Smooth muscle cell (in vitro differentiated cells): ENCODE results near the gene FXR1. TPM values are rescaled to one million over a fixed set of nuclear protein-coding genes. Genes with fewer than 3 reads are reported as not detected.
"Not testable (repeated sequence)": the region's sequence is repeated elsewhere in the genome, so short reads cannot be mapped to it uniquely, and the experiment has no call there.

Source experiments
- DNase-seq: peaks from one replicate; lab custom pipeline; 2025; ENCODE audit not compliant: unreplicated experiment; lab: John Stamatoyannopoulos, UW
- H2AFZ ChIP-seq: fragments of 200-600 bp; sonication (generic); 2 replicates; pipeline ENCODE4 v1.6.0; 2016; ENCODE audit warnings: antibody characterized with exemption, low read depth, mild to moderate bottlenecking
- H3F3A ChIP-seq: fragments of 200-600 bp; sonication (generic); 2 replicates; pipeline ENCODE4 v1.6.0; 2017; ENCODE audit warnings: antibody characterized with exemption, low read depth
- H3K27ac ChIP-seq: fragments of 200-600 bp; sonication (generic); 2 replicates; pipeline ENCODE4 v1.5.1; 2016; ENCODE audit warnings: low read depth, mild to moderate bottlenecking
- H3K27me3 ChIP-seq: fragments of 200-600 bp; sonication (generic); 2 replicates; pipeline ENCODE4 v1.6.1; 2016; ENCODE audit warnings: low read depth, mild to moderate bottlenecking
- H3K36me3 ChIP-seq: fragments of 200-600 bp; sonication (generic); 2 replicates; pipeline ENCODE4 v1.5.1; 2016; ENCODE audit warnings: low read depth
- H3K4me1 ChIP-seq: fragments of 200-600 bp; sonication (generic); 2 replicates; pipeline ENCODE4 v1.5.1; 2016; ENCODE audit warnings: low read depth
- H3K4me2 ChIP-seq: fragments of 200-600 bp; sonication (generic); 2 replicates; pipeline ENCODE4 v1.6.0; 2016; ENCODE audit warnings: mild to moderate bottlenecking
- H3K4me3 ChIP-seq: fragments of 200-600 bp; sonication (generic); 2 replicates; pipeline ENCODE4 v1.5.1; 2016; ENCODE audit warnings: mild to moderate bottlenecking
- H3K79me2 ChIP-seq: fragments of 200-600 bp; sonication (generic); 2 replicates; pipeline ENCODE4 v1.6.0; 2016; ENCODE audit warnings: low read depth, mild to moderate bottlenecking
- H3K9ac ChIP-seq: fragments of 200-600 bp; sonication (generic); 2 replicates; pipeline ENCODE4 v1.6.0; 2016; ENCODE audit warnings: low read depth
- H3K9me3 ChIP-seq: fragments of 200-600 bp; sonication (generic); replicated peaks from 2 replicates; pipeline ENCODE4 v1.5.1; 2016; ENCODE audit warnings: low read depth
- H4K20me1 ChIP-seq: fragments of 200-600 bp; sonication (generic); 2 replicates; pipeline ENCODE4 v1.6.0; 2016; ENCODE audit warnings: low read depth
- WGBS: methylation state at CpG from one replicate; pipeline ENCODE4 v1.1.7; 2016; ENCODE audit warnings: low lambda C conversion rate; 5-methylcytosine and 5-hydroxymethylcytosine counted together
- polyA plus RNA-seq: library from polyadenylated mRNA; unstranded; fragments of >200 nt; fragmentation: Nextera tagmentation; extraction: Ambion mirVana; gene quantifications from 2 replicates; pipeline ENCODE4 v1.2.1, GENCODE V29; 2016
- total RNA-seq: library from RNA; depleted of rRNA; stranded (reverse); fragments of >200 nt; gene quantifications from 2 replicates; pipeline ENCODE4 v1.2.3, GENCODE V29; 2014
- TF ChIP-seq, protein P1 (sequence below): fragments of 200-600 bp; sonication (generic); IDR thresholded peaks from 2 replicates; pipeline ENCODE4 v1.5.1; 2017; ENCODE audit warnings: borderline replicate concordance, mild to moderate bottlenecking, antibody characterized with exemption; ENCODE audit not compliant: insufficient read depth, poor library complexity, severe bottlenecking

FXR1 gene
- total and polyA plus RNA-seq, 2 experiments from 2014 or later: 51.0 to 130 TPM

- Histone ChIP-seq H2AFZ (peak within 1 kb of the TSS; percentile 73), H3K4me3 (peak within 1 kb of the TSS; percentile 79), H3K9me3 (no peaks in the 10 kb centered on the region), H3K36me3 (no peaks in the 10 kb centered on the region), H3F3A (no peaks in the 10 kb centered on the region), H4K20me1 (no peaks in the 10 kb centered on the region), H3K27ac (peak within 1 kb of the TSS; percentile 29), H3K9ac (peak within 1 kb of the TSS; percentile 72), H3K4me1 (peaks cover 5% of the 10 kb centered on the region), H3K27me3 (no peaks in the 10 kb centered on the region), H3K4me2 (peak within 1 kb of the TSS; percentile 92), H3K79me2 (peaks cover 5% of the 10 kb centered on the region)
- DNase-seq: peak; percentile 45
- WGBS: 2% methylated on average over 43 of the region's 43 CpGs
- TF ChIP-seq, protein P1, sequence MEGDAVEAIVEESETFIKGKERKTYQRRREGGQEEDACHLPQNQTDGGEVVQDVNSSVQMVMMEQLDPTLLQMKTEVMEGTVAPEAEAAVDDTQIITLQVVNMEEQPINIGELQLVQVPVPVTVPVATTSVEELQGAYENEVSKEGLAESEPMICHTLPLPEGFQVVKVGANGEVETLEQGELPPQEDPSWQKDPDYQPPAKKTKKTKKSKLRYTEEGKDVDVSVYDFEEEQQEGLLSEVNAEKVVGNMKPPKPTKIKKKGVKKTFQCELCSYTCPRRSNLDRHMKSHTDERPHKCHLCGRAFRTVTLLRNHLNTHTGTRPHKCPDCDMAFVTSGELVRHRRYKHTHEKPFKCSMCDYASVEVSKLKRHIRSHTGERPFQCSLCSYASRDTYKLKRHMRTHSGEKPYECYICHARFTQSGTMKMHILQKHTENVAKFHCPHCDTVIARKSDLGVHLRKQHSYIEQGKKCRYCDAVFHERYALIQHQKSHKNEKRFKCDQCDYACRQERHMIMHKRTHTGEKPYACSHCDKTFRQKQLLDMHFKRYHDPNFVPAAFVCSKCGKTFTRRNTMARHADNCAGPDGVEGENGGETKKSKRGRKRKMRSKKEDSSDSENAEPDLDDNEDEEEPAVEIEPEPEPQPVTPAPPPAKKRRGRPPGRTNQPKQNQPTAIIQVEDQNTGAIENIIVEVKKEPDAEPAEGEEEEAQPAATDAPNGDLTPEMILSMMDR: no peak
Observed at GRCh38 chr3:180989291-180990163, 77.1 kb downstream of the FXR1 start, which contains the start of gene DNAJC19. Gene DNAJC19 (minus strand): TSS chr3:180989736. CDS start chr3:180989602, 134 bp downstream.

- no peaks in the 10 kb centered on the region for H3K27me3 ChIP-seq
- 64% methylated on average over 2 of the region's 2 CpGs for WGBS
- DNase-seq: no peak
- H3K27ac ChIP-seq: no peak overlapping the region
- peaks cover 5% of the 10 kb centered on the region for H3K79me2 ChIP-seq
- no peaks in the 10 kb centered on the region for H4K20me1 ChIP-seq
- peaks cover 5% of the 10 kb centered on the region for H3K4me1 ChIP-seq
- peak overlapping the region; percentile 92 for H3K4me2 ChIP-seq
- H3F3A ChIP-seq: no peaks in the 10 kb centered on the region
- H2AFZ ChIP-seq: peak overlapping the region; percentile 73
- H3K9ac ChIP-seq: peak overlapping the region; percentile 72
- TF ChIP-seq, protein P1: no peak
- H3K36me3 ChIP-seq: no peaks in the 10 kb centered on the region
- H3K4me3 ChIP-seq: peak overlapping the region; percentile 79
- no peaks in the 10 kb centered on the region for H3K9me3 ChIP-seq
Observed at GRCh38 chr3:180990505-180990904, 78.0 kb downstream of the FXR1 start.

GRCh38 chr3:180996415-180996932 is 84.0 kb downstream of the FXR1 start:
- no peak overlapping the region for H3K9ac ChIP-seq
- no peak overlapping the region for H3K4me3 ChIP-seq
- no peaks in the 10 kb centered on the region for H3K9me3 ChIP-seq
- H4K20me1 ChIP-seq: no peaks in the 10 kb centered on the region
- H3K27me3 ChIP-seq: no peaks in the 10 kb centered on the region
- H3K4me2 ChIP-seq: no peak overlapping the region
- no peak for DNase-seq
- 88% methylated on average over 2 of the region's 2 CpGs for WGBS
- TF ChIP-seq, protein P1: no peak
- H3F3A ChIP-seq: no peaks in the 10 kb centered on the region
- no peaks in the 10 kb centered on the region for H3K36me3 ChIP-seq
- H3K27ac ChIP-seq: no peak overlapping the region
- H2AFZ ChIP-seq: no peak overlapping the region
- H3K79me2 ChIP-seq: no peaks in the 10 kb centered on the region
- H3K4me1 ChIP-seq: no peaks in the 10 kb centered on the region

DNA sequence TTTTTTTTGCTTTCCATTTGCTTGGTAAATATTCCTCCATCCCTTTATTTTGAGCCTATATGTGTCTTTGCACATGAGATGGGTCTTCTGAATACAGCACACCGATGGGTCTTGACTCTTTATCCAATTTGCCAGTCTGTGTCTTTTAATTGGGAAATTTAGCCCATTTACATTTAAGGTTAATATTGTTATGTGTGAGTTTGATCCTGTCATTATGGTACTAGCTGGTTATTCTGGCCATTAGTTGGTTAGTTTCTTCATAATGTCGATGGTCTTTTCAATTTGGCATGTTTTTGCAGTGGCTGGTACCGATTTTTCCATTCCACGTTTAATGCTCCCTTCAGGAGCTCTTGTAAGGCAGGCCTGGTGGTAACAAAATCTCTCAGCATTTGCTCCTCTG is 89.9 kb downstream of the FXR1 start:
- H3K4me1 ChIP-seq, H3K27me3 ChIP-seq, H3K9ac ChIP-seq, H3K4me3 ChIP-seq, H2AFZ ChIP-seq, H3K4me2 ChIP-seq, H3F3A ChIP-seq, H3K27ac ChIP-seq, H3K79me2 ChIP-seq, H4K20me1 ChIP-seq, H3K9me3 ChIP-seq, DNase-seq, H3K36me3 ChIP-seq: not testable (repeated sequence)
- 76% methylated on average over 4 of the region's 4 CpGs for WGBS

- H3K27ac ChIP-seq, H2AFZ ChIP-seq, H3K9ac ChIP-seq, H3K79me2 ChIP-seq, H3K4me3 ChIP-seq, H3K36me3 ChIP-seq, DNase-seq, H3K27me3 ChIP-seq, H3K4me2 ChIP-seq, H4K20me1 ChIP-seq, H3F3A ChIP-seq, H3K4me1 ChIP-seq, H3K9me3 ChIP-seq: not testable (repeated sequence)
- 93% methylated on average over 2 of the region's 2 CpGs for WGBS
Observed at GRCh38 chr3:181003469-181003868, 91.0 kb downstream of the FXR1 start.
